GM23338 (cell line): Measurements from ENCODE around the gene PLEKHD1. TPM values are rescaled to one million over a fixed set of nuclear protein-coding genes. Genes with fewer than 3 reads are reported as not detected.

Experiments
- ATAC-seq: fragments of 200-7000 bp; cut with Tn5 transposase; 3 replicates; pipeline ENCODE4 v1.9.1; 2020
- DNase-seq: peaks from one replicate; pipeline ENCODE4 v3.0.0-alpha.2; 2015; ENCODE audit warnings: low spot score
- H2AFZ ChIP-seq: fragments of 200-600 bp; sonication (generic); 2 replicates; pipeline ENCODE4 v1.8.0; 2016; ENCODE audit warnings: antibody characterized with exemption, mild to moderate bottlenecking, moderate library complexity
- H3F3A ChIP-seq: fragments of 200-600 bp; sonication (generic); replicated peaks from 2 replicates; pipeline ENCODE4 v1.8.0; 2017; ENCODE audit warnings: antibody characterized with exemption, mixed run types, low read depth
- H3K27ac ChIP-seq: fragments of 200-600 bp; sonication (generic); 2 replicates; pipeline ENCODE4 v1.6.1; 2016; ENCODE audit warnings: low read depth
- H3K27me3 ChIP-seq: fragments of 200-600 bp; sonication (generic); 2 replicates; pipeline ENCODE4 v1.8.0; 2016; ENCODE audit warnings: mild to moderate bottlenecking, mixed run types, moderate library complexity; ENCODE audit not compliant: insufficient read depth
- H3K36me3 ChIP-seq: fragments of 200-600 bp; sonication (generic); 2 replicates; pipeline ENCODE4 v1.8.0; 2016; ENCODE audit warnings: mild to moderate bottlenecking; ENCODE audit not compliant: insufficient read depth
- H3K4me1 ChIP-seq: fragments of 200-600 bp; sonication (generic); 2 replicates; pipeline ENCODE4 v1.8.0; 2016; ENCODE audit warnings: mild to moderate bottlenecking, moderate library complexity; ENCODE audit not compliant: insufficient read depth
- H3K4me2 ChIP-seq: fragments of 200-600 bp; sonication (generic); 2 replicates; pipeline ENCODE4 v1.7.1; 2017; ENCODE audit warnings: mixed run types
- H3K4me3 ChIP-seq: fragments of 200-600 bp; sonication (generic); 2 replicates; pipeline ENCODE4 v1.6.1; 2016; ENCODE audit warnings: mixed run types
- H3K79me2 ChIP-seq: fragments of 200-600 bp; sonication (generic); replicated peaks from 2 replicates; pipeline ENCODE4 v1.8.0; 2017; ENCODE audit warnings: mild to moderate bottlenecking; ENCODE audit not compliant: insufficient read depth
- H3K9me2 ChIP-seq: fragments of 200-600 bp; sonication (generic); 2 replicates; pipeline ENCODE4 v1.8.0; 2017; ENCODE audit not compliant: insufficient read depth
- H4K20me1 ChIP-seq: fragments of 200-600 bp; sonication (generic); replicated peaks from 2 replicates; pipeline ENCODE4 v1.8.0; 2017; ENCODE audit warnings: mild to moderate bottlenecking; ENCODE audit not compliant: insufficient read depth
- H3K27ac Mint-ChIP-seq: 2 replicates; pipeline ENCODE4 v1.8.0; 2020; ENCODE audit warnings: inconsistent platforms, mild to moderate bottlenecking, moderate library complexity, mixed read lengths
- H3K27me3 Mint-ChIP-seq: 3 replicates; pipeline ENCODE4 v1.8.0; 2022; ENCODE audit warnings: low read depth, mild to moderate bottlenecking, moderate library complexity, mixed read lengths, inconsistent platforms; ENCODE audit not compliant: insufficient read depth, poor library complexity
- H3K36me3 Mint-ChIP-seq: 3 replicates; pipeline ENCODE4 v1.8.0; 2021; ENCODE audit warnings: low read depth, mild to moderate bottlenecking, inconsistent platforms, moderate library complexity, mixed read lengths
- H3K4me1 Mint-ChIP-seq: 3 replicates; pipeline ENCODE4 v1.8.0; 2020; ENCODE audit warnings: mild to moderate bottlenecking, inconsistent platforms, mixed read lengths
- H3K4me3 Mint-ChIP-seq: 3 replicates; pipeline ENCODE4 v1.8.0; 2021; ENCODE audit warnings: moderate library complexity, mild to moderate bottlenecking, inconsistent platforms, mixed read lengths
- H3K9me3 Mint-ChIP-seq: 3 replicates; pipeline ENCODE4 v1.8.0; 2020; ENCODE audit warnings: moderate library complexity, mild to moderate bottlenecking, inconsistent platforms, mixed read lengths
- CREB1 ChIP-seq: fragments of 250-450 bp; sonication (Bioruptor Pico); IDR thresholded peaks from 2 replicates; pipeline ENCODE4 v1.5.0; 2020; ENCODE audit warnings: low read depth, mild to moderate bottlenecking, moderate library complexity
- EZH2 ChIP-seq: fragments of 200-600 bp; sonication (generic); IDR thresholded peaks from one replicate; pipeline ENCODE4 v1.8.0; 2017; ENCODE audit warnings: antibody characterized with exemption, mild to moderate bottlenecking, low read depth; ENCODE audit not compliant: unreplicated experiment
- EZH2phosphoT487 ChIP-seq: fragments of 200-600 bp; sonication (generic); IDR thresholded peaks from one replicate; pipeline ENCODE4 v1.8.1; 2018; ENCODE audit warnings: antibody characterized with exemption; ENCODE audit not compliant: unreplicated experiment
- JUNB ChIP-seq: IDR thresholded peaks from one replicate; pipeline ENCODE4 v1.6.1; 2016; ENCODE audit warnings: antibody characterized with exemption; ENCODE audit not compliant: unreplicated experiment
- NANOG ChIP-seq: IDR thresholded peaks from 2 replicates; pipeline ENCODE4 v1.6.1; 2016; ENCODE audit warnings: antibody characterized with exemption, borderline replicate concordance
- POLR2AphosphoS5 ChIP-seq: IDR thresholded peaks from 2 replicates; pipeline ENCODE4 v1.6.1; 2016; ENCODE audit warnings: antibody characterized with exemption, low read depth
- STAT1 ChIP-seq: IDR thresholded peaks from one replicate; pipeline ENCODE4 v1.6.1; 2016; ENCODE audit warnings: antibody characterized with exemption; ENCODE audit not compliant: unreplicated experiment
- ZNF114 ChIP-seq: fragments of 250-450 bp; sonication (Bioruptor Pico); IDR thresholded peaks from 2 replicates; pipeline ENCODE4 v1.5.0; 2020; ENCODE audit warnings: mild to moderate bottlenecking, moderate library complexity
- ZNF331 ChIP-seq: fragments of 250-450 bp; sonication (Bioruptor Pico); IDR thresholded peaks from 2 replicates; pipeline ENCODE4 v1.5.0; 2020; ENCODE audit warnings: low read depth, mild to moderate bottlenecking, moderate library complexity
- polyA plus RNA-seq: library from polyadenylated mRNA; unstranded; fragments of >200 nt; fragmentation: Nextera tagmentation; extraction: Ambion mirVana; gene quantifications from 2 replicates; pipeline ENCODE4 v1.2.1, GENCODE V29; 2016
- total RNA-seq: library from RNA; depleted of rRNA; stranded (reverse); fragments of >200 nt; shearing (Covaris generic); gene quantifications from 2 replicates; pipeline ENCODE4 v1.2.3, GENCODE V29; 2014
- TF ChIP-seq, protein P1 (sequence below): IDR thresholded peaks from one replicate; pipeline ENCODE4 v1.6.1; 2018; ENCODE audit warnings: antibody characterized with exemption; ENCODE audit not compliant: unreplicated experiment
- TF ChIP-seq, protein P2 (sequence below): fragments of 250-450 bp; sonication (Bioruptor Pico); IDR thresholded peaks from 2 replicates; pipeline ENCODE4 v1.5.0; 2020; ENCODE audit warnings: mild to moderate bottlenecking, moderate library complexity
- TF ChIP-seq, protein P3 (sequence below), 2 experiments: fragments of 200-600 bp in 1 of 2; sonication (generic) in 1 of 2; conservative IDR thresholded peaks; 2 replicates each; pipeline versions ENCODE4 v1.5.1 to v1.6.1; 2016 to 2017; ENCODE audit warnings: antibody characterized with exemption in 2 of 2, low read depth in 2 of 2, mild to moderate bottlenecking in 2 of 2, moderate library complexity in 1 of 2
- TF ChIP-seq, protein P4 (sequence below): IDR thresholded peaks from 2 replicates; pipeline ENCODE4 v1.6.1; 2016; ENCODE audit warnings: antibody characterized with exemption

The PLEKHD1 gene
- total and polyA plus RNA-seq, 2 experiments from 2014 or later, result 0.19 to 0.28 TPM

DNA sequence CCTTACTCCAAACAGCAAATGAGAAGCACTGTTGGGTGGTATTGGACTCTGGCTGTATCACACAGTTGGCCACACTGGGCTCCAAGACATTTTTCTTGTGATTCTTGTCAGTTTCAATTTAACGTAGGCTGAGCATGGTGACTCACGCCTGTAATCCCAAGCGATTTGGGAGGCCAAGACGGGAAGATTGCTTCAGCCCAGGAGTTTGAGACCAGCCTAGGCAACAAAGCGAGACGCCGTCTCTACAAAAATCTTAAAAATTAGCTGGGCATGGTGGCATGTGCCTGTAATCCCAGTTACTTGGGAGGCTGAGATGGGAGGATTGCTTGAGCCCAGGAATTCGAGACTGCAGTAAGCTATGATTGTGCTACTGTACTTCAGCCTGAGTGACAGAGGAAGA is 35.3 kb upstream of the PLEKHD1 start:
- Mint-ChIP-seq H3K27ac (no peak overlapping the region), H3K27me3 (no peaks in the 10 kb centered on the region), H3K4me1 (no peaks in the 10 kb centered on the region), H3K4me3 (no peak overlapping the region), H3K9me3 (no peaks in the 10 kb centered on the region), H3K36me3 (no peaks in the 10 kb centered on the region; the same call in 2 of the 3 replicates)
- no peak overlapping the region for H3K27ac ChIP-seq
- H3K36me3 ChIP-seq, result no peaks in the 10 kb centered on the region
- H4K20me1 ChIP-seq, result no peaks in the 10 kb centered on the region; the same call in none of the 2 replicates
- DNase-seq (no peak), ATAC-seq (no peak)
- no peaks in the 10 kb centered on the region for H3K9me2 ChIP-seq
- no peaks in the 10 kb centered on the region for H3F3A ChIP-seq
- no peak overlapping the region for H3K4me3 ChIP-seq
- no peak for TF ChIP-seq ZNF331 (CRISPR knock-in tag)
- TF ChIP-seq EZH2, result no peak
- no peak for TF ChIP-seq JUNB
- TF ChIP-seq, protein P1, sequence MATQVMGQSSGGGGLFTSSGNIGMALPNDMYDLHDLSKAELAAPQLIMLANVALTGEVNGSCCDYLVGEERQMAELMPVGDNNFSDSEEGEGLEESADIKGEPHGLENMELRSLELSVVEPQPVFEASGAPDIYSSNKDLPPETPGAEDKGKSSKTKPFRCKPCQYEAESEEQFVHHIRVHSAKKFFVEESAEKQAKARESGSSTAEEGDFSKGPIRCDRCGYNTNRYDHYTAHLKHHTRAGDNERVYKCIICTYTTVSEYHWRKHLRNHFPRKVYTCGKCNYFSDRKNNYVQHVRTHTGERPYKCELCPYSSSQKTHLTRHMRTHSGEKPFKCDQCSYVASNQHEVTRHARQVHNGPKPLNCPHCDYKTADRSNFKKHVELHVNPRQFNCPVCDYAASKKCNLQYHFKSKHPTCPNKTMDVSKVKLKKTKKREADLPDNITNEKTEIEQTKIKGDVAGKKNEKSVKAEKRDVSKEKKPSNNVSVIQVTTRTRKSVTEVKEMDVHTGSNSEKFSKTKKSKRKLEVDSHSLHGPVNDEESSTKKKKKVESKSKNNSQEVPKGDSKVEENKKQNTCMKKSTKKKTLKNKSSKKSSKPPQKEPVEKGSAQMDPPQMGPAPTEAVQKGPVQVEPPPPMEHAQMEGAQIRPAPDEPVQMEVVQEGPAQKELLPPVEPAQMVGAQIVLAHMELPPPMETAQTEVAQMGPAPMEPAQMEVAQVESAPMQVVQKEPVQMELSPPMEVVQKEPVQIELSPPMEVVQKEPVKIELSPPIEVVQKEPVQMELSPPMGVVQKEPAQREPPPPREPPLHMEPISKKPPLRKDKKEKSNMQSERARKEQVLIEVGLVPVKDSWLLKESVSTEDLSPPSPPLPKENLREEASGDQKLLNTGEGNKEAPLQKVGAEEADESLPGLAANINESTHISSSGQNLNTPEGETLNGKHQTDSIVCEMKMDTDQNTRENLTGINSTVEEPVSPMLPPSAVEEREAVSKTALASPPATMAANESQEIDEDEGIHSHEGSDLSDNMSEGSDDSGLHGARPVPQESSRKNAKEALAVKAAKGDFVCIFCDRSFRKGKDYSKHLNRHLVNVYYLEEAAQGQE, result no peak
- TF ChIP-seq ZNF114 (CRISPR knock-in tag), result no peak
- TF ChIP-seq, protein P2, sequence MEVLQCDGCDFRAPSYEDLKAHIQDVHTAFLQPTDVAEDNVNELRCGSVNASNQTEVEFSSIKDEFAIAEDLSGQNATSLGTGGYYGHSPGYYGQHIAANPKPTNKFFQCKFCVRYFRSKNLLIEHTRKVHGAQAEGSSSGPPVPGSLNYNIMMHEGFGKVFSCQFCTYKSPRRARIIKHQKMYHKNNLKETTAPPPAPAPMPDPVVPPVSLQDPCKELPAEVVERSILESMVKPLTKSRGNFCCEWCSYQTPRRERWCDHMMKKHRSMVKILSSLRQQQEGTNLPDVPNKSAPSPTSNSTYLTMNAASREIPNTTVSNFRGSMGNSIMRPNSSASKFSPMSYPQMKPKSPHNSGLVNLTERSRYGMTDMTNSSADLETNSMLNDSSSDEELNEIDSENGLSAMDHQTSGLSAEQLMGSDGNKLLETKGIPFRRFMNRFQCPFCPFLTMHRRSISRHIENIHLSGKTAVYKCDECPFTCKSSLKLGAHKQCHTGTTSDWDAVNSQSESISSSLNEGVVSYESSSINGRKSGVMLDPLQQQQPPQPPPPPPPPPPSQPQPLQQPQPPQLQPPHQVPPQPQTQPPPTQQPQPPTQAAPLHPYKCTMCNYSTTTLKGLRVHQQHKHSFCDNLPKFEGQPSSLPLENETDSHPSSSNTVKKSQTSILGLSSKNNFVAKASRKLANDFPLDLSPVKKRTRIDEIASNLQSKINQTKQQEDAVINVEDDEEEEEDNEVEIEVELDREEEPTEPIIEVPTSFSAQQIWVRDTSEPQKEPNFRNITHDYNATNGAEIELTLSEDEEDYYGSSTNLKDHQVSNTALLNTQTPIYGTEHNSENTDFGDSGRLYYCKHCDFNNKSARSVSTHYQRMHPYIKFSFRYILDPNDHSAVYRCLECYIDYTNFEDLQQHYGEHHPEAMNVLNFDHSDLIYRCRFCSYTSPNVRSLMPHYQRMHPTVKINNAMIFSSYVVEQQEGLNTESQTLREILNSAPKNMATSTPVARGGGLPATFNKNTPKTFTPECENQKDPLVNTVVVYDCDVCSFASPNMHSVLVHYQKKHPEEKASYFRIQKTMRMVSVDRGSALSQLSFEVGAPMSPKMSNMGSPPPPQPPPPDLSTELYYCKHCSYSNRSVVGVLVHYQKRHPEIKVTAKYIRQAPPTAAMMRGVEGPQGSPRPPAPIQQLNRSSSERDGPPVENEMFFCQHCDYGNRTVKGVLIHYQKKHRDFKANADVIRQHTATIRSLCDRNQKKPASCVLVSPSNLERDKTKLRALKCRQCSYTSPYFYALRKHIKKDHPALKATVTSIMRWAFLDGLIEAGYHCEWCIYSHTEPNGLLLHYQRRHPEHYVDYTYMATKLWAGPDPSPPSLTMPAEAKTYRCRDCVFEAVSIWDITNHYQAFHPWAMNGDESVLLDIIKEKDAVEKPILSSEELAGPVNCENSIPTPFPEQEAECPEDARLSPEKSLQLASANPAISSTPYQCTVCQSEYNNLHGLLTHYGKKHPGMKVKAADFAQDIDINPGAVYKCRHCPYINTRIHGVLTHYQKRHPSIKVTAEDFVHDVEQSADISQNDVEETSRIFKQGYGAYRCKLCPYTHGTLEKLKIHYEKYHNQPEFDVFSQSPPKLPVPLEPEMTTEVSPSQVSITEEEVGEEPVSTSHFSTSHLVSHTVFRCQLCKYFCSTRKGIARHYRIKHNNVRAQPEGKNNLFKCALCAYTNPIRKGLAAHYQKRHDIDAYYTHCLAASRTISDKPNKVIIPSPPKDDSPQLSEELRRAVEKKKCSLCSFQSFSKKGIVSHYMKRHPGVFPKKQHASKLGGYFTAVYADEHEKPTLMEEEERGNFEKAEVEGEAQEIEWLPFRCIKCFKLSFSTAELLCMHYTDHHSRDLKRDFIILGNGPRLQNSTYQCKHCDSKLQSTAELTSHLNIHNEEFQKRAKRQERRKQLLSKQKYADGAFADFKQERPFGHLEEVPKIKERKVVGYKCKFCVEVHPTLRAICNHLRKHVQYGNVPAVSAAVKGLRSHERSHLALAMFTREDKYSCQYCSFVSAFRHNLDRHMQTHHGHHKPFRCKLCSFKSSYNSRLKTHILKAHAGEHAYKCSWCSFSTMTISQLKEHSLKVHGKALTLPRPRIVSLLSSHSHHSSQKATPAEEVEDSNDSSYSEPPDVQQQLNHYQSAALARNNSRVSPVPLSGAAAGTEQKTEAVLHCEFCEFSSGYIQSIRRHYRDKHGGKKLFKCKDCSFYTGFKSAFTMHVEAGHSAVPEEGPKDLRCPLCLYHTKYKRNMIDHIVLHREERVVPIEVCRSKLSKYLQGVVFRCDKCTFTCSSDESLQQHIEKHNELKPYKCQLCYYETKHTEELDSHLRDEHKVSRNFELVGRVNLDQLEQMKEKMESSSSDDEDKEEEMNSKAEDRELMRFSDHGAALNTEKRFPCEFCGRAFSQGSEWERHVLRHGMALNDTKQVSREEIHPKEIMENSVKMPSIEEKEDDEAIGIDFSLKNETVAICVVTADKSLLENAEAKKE (CRISPR knock-in tag), result no peak
- no peak for TF ChIP-seq STAT1
- TF ChIP-seq POLR2AphosphoS5, result no peak
- TF ChIP-seq CREB1 (CRISPR knock-in tag), result no peak
- TF ChIP-seq, protein P3, sequence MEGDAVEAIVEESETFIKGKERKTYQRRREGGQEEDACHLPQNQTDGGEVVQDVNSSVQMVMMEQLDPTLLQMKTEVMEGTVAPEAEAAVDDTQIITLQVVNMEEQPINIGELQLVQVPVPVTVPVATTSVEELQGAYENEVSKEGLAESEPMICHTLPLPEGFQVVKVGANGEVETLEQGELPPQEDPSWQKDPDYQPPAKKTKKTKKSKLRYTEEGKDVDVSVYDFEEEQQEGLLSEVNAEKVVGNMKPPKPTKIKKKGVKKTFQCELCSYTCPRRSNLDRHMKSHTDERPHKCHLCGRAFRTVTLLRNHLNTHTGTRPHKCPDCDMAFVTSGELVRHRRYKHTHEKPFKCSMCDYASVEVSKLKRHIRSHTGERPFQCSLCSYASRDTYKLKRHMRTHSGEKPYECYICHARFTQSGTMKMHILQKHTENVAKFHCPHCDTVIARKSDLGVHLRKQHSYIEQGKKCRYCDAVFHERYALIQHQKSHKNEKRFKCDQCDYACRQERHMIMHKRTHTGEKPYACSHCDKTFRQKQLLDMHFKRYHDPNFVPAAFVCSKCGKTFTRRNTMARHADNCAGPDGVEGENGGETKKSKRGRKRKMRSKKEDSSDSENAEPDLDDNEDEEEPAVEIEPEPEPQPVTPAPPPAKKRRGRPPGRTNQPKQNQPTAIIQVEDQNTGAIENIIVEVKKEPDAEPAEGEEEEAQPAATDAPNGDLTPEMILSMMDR (conservative IDR thresholded peaks at IDR 0.05; ENCODE audit: low read depth in 2 of 2), result no peak
- no peak for TF ChIP-seq EZH2phosphoT487
- TF ChIP-seq, protein P4, sequence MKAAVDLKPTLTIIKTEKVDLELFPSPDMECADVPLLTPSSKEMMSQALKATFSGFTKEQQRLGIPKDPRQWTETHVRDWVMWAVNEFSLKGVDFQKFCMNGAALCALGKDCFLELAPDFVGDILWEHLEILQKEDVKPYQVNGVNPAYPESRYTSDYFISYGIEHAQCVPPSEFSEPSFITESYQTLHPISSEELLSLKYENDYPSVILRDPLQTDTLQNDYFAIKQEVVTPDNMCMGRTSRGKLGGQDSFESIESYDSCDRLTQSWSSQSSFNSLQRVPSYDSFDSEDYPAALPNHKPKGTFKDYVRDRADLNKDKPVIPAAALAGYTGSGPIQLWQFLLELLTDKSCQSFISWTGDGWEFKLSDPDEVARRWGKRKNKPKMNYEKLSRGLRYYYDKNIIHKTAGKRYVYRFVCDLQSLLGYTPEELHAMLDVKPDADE, result no peak
- no peak for TF ChIP-seq NANOG
- no peaks in the 10 kb centered on the region for H3K27me3 ChIP-seq
- H2AFZ ChIP-seq, result no peak overlapping the region
- no peaks in the 10 kb centered on the region for H3K79me2 ChIP-seq
- no peaks in the 10 kb centered on the region for H3K4me1 ChIP-seq
- no peak overlapping the region for H3K4me2 ChIP-seq
